Ramos (cell line): ENCODE data around the gene ZNF823.
"Not testable (repeated sequence)": the region's sequence is repeated elsewhere in the genome, so short reads cannot be mapped to it uniquely, and the experiment has no call there.

Experiments used
- in situ Hi-C: fragments of 300-500 bp; cut with MboI; formaldehyde crosslinking; loops from one replicate; pipeline ENCODE4 v1.14.3; 2022; ENCODE audit warnings: low sequenced_read_pairs; ENCODE audit not compliant: unreplicated experiment

Gene ZNF823

DNA sequence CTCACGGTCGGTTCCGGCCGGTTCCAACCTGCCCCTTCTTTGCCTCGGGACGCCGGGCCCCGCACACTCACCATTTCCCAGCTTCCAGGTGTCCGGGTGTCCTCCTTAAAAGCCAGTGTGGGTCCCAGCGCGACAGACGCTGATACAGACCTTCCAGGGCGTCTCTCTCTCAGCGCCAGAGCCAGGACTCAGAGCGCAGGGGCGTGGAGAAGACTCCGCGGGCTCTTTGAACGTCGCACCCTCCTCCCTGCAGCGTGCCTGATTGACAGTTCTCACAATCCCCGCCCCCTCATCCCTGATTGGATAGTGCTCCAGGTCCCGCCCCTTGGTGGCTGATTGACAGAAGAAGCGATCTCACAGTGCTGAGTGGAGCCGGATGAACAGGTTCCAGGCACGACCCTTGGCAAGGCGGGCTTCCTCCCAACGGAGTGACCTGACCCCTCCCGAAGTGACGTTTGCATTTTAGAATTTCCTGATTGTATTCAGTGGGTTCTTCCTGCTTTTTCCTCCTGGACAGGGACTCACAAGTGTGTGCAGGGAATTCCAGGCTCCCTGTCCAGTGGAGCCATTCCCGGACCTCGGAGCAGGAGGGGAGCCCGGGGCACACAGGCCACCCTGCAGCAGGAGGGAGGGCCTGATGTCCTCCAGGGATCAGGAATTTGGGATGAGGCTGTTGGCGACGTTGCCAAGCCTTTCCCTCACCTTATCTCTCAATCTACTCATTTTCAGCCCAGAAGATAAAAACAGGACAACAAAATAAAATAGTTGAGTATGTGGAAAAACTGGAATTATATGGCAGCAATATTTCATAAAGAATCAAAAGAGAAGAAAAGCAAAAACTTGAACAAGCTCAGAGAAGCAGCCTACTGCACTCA lies at the start of gene ZNF823:
TSS of gene ZNF823 (minus strand) at position 201 of the 875 bp plus-strand sequence. CDS start at position 74, 127 bp downstream.
- in situ Hi-C loops: no loop called here

DNA sequence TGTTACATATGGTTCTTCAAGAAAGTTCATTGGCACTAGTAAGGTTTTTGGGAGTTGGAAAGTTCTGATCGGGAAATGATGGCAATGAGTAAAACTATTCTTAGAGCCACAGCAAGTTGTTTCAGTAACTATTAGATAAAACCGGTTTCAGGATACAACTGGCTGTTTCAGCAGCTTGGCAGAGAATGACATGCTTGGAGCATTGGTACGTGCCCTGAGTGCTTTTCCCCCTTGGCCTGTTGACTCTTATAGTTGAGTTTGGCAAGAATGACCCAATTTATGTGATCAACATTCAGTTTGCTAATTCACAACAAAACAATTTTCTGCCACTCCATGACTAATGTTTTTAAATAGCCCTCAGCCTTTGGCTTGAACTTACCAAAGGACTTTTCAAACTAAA lies 48.8 kb upstream of the ZNF823 start:
- in situ Hi-C loops: no loop called here

DNA sequence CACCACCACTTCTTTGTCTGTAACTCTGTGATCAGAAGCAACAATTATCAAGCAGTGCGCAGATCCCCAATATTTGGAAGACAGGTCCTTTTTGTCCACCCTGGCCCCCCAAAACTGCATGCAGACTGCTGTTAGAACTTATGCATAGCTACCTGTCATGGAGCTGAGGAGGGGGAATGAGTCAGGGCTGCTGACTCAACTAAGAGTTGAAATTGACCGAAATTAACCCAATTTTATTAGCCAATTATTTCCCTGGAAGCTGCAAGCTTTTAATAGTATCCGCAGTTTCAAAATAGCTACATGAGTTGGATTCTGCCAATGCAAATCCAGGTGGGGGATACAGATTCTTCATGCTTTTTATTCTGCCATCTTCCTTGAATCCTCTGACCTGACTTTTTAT lies 45.6 kb upstream of the ZNF823 start:
- in situ Hi-C loops: no loop called here

DNA sequence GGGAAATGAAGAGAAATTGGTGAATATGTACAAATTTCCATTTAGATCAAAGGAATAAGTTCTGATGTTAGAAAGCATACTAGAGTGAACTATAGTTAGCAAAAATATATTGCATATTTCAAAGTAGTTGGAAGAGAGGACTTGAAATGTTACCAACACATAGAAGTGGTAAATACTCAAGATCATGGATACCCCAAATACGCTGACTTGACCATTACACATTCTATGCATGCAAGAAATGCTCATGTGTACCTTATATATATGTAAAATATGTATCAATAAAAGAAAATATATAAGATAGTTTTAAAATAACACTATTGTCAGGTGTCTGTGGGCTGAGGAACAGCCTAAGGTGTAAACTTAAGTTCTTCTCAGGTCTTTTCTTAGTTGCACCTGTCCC lies 45.0 kb upstream of the ZNF823 start:
- in situ Hi-C loops: no loop called here

DNA sequence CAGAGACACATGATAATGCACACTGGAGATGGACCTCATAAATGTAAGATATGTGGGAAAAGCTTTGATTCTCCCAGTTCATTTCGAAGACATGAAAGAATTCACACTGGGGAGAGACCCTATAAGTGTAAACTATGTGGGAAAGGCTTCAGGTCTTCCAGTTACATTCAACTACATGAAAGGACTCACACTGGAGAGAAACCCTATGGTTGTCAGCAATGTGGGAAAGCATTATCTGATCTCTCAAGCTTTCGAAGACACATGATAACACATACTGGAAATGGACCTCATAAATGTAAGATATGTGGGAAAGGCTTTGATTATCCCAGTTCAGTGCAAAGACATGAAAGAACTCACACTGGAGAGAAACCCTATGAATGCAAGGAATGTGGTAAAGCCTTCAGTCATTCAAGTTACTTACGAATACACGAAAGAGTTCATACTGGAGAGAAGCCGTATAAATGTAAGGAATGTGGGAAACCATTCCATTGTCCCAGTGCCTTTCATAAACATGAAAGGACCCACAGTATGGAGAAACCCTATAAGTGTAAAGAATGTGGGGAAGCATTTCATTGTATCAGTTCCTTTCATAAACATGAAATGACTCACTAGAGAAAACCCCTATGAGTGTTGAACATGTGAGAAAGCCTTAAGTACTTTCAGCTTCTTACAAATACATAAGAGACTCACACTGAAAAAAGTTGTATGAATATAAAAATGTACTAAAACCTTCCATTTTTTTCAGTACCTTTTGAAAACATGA lies 42.7 kb upstream of the ZNF823 start:
- in situ Hi-C loops: no loop called here

DNA sequence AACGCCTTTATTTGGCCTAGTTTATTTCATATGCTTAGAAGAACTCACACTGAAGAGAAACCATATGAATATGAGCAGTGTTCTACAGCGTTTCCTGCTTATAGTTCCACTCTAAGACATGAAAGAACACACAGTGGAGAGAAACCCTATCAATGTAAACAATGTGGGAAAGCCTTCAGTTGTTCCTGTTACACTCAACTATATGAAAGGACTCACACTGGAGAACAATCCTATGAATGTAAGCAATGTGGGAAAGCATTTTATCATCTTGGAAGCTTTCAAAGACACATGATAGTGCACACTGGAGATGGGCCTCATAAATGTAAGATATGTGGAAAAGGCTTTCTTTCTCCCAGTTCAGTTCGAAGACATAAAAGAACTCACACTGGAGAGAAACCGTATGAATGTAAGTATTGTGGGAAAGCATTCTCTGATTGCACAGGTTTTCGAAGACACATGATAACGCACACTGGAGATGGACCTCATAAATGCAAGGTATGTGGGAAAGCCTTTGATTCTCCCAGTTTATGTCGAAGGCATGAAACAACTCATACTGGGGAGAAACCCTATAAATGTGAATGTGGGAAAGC lies 41.8 kb upstream of the ZNF823 start:
- in situ Hi-C loops: no loop called here

DNA sequence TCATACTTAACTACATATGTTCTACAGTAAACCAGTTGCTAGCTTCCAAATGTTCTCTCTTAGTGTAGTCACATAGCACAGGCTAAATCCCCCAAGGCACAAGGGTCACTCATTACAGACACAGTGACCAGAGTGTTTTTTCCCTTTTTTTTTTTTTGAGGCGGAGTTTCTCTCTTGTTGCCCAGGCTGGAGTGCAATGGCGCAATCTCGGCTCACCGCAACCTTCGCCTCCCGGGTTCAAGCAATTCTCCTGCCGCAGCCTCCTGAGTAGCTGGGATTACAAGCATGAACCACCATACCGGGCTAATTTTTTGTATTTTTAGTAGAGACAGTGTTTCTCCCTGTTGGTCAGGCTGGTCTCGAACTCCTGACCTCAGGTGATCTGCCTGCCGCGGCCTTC lies 37.9 kb upstream of the ZNF823 start:
- in situ Hi-C loops: not testable (repeated sequence)

DNA sequence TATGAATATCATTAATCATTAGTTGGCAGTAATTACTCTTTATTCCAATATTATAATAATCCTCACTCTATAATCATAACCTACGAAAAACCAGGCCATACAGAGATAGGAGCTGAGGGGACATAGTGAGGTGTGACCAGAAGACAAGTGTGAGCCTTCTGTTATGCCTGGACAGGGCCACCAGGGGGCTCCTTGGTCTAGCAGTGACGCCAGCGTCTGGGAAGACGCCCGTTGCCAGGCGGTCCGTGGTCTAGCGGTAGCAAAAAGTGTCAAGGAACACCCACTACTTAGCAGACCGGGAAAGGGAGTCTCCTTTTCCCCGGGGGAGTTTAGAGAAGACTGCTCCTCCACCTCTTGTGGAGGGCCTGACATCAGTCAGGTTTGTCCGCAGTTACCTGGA lies 32.8 kb upstream of the ZNF823 start:
- in situ Hi-C loops: not testable (repeated sequence)

DNA sequence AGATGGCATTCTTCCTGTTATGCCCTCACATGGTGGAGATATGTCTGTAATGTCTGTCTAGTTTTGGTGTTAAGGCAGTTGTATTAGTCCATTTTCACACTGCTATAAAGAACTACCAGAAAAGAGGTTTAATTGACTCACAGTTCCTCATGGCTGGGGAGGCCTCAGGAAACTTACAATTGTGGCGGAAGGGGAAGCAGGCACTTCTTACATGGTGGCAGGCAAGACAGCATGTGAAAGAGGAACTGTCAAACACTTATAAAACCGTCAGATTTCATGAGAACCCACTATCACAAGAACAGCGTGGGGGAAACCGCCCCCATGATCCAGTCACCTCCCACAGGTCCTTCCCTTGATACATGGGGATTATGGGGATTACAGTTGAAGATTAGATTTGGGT lies 31.2 kb upstream of the ZNF823 start:
- in situ Hi-C loops: no loop called here

DNA sequence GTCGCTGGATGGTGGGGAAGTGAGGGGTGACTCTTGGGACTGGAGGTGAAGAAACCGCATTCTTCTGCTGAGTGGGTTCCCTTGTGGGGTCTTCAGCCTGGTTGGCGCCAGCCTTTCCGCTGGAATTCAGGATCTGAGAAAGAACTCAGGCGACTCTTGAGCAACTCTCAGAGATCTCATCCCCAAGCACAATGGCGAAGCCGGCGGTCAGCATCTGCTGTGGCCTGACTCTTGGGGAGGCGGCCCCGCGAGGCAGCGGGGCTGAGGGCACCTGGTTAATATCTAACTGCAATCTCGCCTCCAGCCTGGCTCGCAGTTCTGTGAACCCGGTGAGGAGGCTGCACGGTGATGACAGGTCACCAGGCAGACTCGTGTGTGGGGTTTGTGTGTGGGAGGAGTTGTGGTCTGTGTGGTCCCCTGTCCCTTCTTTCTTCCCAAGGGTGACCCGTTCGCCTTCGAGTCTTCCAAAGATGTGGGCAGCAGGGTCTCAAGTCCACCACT lies 28.9 kb upstream of the ZNF823 start:
- in situ Hi-C loops: no loop called here

DNA sequence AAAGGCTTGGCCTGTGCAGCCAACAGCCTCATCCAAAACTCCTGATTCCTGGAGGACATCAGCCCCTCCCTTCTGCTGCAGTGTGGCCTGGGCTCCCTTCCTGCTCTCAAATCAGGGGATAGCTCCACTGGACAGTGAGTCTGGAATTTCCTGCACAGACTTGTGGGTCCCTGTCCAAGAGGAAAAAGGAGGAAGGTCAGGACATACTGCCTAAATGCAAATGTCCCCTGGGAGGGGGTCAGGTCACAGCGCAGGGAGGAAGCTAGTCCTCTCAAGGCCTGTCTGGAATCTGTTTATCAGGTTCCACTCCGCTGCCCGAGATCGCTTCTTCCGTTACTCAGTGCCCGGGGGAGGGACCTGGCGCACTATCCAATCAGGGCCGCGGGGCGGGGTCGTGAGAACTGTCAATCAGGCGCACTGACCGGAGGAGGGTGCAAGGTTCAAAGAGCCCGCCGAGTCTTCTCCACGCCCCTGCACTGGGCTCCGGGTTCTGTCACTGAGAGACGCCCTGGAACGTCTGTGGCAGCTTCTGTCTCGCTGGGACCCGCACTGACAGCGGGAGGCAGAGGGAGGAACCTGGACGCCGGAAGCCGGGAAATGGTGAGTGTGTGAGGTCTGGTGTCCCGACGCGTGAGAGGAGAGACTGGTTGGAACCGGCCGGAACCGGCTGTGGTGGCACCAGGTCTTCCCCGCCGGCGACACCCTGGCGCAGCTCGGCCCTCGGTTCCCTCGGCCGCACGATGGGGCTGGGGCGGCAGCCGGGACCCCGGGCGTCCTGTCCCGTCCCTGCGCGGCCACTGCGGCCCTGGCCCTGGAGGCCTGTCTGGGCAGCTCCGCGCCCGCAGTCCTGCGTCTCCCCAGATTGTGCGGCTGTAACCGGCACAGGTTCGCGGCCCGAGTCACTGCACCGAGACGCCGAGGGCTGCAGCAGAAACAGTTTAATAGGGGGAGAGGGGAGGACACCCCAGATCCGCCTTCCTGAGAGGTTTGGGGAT lies 28.1 kb upstream of the ZNF823 start, which contains the start of gene ZNF441:
TSS of gene ZNF441 (plus strand) at position 404 of the 995 bp plus-strand sequence. CDS start at position 598, 194 bp downstream.
- in situ Hi-C loops: no loop called here

DNA sequence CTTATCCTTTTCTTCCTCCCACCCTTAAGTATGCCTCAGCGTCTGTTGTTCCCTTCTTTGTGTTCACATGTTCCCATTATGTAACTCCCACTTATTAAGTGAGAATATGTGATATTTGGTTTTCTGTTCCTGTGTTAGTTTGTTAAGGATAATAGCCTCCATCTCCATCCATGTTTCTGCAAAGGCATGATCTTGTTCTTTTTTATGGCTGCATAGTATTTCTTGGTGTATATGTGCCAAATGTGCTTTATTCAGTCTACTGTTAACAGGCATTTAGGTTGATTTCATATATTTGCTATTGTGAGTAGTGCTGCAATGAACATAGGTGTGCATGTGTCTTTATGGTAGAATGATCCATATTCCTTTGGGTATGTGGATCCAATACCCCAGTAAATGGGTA lies 24.9 kb upstream of the ZNF823 start:
- in situ Hi-C loops: no loop called here

DNA sequence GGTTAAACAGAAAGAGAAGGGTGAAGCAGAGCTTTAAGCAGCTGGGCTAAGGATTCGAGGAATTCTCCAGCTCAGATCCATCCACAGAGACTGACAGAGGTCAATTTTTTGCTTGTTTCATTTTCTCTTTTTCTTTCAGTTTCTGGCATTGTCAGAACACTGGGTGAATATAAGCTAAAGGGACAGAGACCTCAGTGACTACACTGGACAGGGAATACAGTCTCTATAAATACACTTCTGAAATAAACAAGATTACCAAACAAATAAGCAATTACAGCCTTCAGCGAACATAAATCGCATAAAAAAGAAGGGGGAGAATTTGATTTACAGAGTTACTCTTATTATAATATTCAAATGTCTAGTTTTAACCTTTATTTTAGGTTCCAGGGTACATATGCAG lies 24.4 kb upstream of the ZNF823 start:
- in situ Hi-C loops: no loop called here

DNA sequence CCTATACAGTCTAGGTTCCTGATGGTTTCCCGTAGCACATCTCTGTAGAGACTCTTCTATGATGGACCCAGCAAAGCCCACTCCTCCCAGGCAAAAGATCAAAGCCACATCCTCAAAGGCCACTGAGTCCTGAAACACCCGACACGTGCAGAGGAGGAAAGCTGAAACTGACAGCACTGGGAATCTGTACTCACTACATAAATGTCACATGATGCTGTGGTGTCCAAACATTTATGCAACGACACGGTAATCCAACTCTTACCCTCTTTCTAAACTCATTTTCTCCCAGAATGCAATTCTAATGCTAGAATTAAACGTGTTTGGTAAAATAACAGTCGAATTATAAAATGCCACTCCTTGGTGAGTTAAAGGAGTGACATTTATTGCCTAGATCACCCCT lies 21.1 kb upstream of the ZNF823 start:
- in situ Hi-C loops: no loop called here

DNA sequence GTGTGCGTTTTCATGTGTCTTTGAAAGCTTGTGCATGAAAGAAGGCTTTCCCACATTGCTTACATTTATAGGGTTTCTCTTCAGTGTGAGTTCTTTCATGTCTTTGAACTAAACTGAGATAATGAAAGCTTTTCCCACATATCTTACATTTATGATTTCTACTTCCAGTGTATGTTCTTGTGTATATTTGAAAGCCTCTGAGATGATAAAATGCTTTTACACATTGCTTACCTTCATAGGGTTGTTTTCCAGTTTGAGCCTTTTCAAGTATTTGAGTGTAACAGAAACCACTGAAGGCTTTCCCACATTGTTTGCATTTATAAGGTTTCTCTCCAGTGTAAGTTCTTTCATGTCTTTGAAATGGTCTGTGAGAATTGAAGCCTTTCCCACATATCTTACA lies 18.2 kb upstream of the ZNF823 start:
- in situ Hi-C loops: no loop called here

DNA sequence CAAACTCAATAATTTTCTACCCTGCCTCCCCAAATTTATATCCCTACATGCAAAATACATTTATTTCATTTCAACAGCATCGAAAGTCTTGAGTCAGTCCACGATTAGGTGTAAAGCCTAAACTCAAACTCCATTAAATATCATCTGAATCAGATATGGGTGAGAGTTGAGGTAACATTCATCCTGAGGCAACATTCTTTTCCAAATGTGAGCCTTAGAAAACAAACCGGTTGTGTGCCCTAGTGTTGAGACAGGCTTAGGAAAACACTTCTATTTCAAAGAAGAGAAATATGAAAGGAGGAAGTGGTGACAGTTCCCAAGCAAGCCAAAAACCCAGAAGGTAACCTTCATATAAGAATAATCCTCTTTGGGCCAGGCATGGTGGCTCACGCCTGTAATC lies 15.9 kb upstream of the ZNF823 start:
- in situ Hi-C loops: no loop called here

DNA sequence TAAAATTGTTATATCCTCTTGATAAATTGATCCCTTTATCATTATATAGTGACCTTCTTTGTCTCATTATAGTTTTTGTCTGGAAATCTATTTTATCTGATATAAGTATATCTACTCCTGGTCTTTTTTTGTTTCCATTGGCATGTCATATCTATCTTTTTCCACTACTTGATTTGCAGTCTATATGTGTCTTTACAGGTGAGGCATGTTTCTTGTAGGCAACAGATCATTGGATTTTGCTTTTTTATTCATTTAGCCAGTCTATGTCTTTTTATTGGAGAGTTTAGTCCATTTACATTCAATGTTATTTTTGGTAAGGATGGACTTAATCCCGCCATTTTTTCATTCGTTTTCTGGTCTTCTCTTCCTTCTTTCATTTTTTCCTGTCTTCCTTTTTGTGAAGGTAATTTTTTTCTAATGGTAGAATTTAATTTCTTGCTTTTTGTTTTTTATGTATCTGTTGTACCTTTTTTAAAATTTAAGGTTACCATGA lies 13.5 kb upstream of the ZNF823 start:
- in situ Hi-C loops: no loop called here

DNA sequence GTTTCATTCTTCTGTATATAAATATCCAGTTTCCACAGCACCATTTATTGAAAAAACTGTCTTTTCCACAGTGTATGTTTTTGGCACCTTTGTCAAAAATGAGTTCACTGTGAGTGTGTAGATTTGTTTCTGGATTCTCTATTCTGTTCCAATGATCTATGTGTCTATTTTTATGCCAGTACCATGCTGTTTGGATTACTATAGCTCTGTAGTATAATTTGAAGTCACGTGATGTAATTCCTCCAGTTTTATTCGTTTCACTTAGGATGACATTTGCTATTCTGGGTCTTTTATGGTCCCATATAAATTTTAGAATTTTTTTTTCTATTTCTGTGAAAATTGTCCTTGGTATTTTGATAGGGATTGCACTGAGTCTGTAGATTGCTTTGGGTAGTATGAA lies 11.0 kb upstream of the ZNF823 start:
- in situ Hi-C loops: no loop called here

DNA sequence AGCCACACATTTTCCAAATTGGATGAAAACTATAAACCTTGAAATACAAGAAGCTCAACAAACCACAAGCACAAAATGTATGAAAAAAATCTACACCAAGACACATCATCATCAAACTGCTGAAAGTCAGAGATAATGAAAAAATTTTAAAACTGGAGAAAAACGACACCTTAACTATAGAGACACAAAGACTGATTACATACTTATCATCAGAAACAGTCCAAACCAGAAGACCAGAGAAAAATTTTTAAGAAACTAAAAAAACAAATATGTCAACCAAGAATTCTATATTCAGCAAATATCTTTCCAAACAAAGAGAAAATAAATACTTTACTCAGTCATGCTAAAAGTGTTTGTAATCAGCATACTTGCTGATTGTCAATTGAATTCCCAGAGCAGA lies 8.5 kb upstream of the ZNF823 start:
- in situ Hi-C loops: no loop called here

DNA sequence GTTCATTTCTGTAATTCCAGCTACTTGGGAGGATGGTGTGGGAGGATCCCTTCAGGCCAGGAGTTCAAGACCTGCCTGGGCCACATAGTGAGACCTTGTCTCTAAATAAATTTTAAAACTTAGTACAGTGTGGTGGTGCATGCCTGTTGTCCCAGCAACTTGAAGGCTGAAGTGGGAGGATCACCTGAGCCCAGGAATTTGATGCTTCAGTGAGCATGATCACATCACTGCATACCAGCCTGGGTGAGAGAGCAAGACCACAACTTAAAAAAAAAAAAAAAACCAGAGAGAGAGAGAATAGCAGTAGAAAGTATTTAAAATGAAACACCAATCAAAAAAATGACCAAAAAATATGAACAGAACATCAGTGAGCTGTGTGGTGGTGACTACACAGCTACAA lies 7.1 kb upstream of the ZNF823 start:
- in situ Hi-C loops: no loop called here
